ENCODE measurements around the gene PTGER1.
A peak's percentile ranks its signal among the peaks of the same experiment; 100 is the strongest.

PTGER1 gene

DNA sequence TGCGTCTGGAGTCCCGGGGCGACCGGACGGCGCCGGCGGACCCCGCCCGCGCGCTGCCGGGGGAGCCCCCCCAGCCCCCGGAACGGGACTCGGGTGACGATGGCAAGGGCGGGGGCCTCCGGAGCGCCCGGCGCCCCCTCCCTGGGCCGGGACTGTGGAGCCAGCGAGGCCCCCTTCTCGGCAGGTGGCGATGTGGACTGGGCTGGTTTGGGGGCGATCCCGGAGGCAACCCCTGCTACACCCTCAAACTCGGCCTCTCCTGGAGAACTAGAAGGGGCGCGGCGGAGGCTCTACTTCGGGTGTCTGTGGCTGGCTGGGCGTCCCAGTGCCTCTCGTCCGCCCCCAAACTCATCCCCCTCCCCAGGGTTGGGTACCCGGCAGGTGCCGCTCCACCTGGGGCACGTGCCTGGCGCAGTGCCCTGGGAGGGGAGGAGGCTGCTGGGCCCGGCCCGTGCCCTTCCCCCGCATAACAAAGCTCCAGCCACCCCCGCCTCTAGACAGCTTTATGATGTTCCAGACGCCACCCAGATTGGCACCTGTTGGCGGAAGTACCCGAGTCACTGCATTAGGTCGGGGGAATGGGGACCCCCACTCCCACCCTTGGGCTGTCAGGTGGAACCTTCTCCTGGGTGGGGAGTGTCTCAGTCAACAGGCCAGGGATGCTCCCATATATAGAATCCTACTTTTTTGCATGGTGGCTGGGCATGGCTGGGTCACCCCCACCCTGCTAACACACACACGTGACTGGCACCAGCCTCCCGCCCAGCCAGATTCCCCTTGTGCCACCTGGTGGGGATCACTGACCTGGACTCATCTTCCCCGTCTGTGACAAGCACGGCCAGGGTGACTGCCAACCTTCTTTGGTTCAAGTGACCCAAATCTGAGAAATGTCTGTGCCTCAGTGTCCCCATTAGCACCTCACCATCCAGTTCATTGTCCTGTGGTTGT lies 41.3 kb downstream of the PTGER1 start:
- DNase-seq (ENCODE audit: extremely low spot score), result no peak
- POLR2A ChIA-PET, result no interaction called here

DNA sequence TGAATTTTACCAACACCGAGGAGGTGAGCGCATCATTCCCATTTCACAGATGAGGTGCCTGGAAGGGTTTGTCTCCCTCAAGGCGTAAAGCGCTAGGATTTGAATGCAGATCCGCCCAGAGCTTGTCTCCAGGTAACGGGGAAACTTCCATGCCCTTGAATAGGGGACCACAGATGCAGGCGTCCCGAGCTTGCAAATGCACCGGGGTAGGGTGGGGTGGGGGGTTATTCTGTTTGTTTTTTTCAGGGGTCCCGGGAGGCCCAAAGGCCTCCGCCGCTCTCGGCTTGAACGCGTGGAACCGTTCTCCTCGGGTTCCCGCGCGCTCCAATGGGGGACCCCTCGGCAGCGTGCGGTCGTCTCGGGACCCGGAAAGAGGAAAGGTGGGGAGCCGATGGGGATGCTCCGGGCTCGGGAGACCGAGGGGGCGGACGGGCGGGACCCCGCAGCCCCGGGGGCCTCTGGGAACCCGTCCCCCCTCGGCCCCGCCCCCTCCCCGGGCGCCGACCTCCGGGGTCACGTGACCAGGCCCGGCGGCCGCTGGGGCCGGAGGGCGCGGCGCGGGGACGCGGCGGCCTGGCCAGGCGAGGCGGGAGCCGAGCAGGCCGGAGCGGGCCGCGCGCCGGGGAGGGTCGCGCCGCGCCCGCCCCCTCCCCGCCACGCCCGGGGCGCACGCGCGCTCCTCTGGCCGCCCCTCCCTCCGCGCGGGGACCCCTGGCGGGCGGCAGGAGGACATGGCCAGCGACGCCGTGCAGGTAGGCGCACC lies 42.2 kb downstream of the PTGER1 start, which contains the start of gene PKN1:
Gene PKN1, plus strand, starts transcription at position 516 of the 763 bp plus-strand sequence. Its CDS starts 216 bp downstream, at position 732.
- POLR2A ChIA-PET, result interaction anchor here (0.7 to 0.9 kb wide), 2 partner anchors 15 to 85 kb away, joined by 5 to 6 read pairs; no protein-coding TSS in a partner anchor

More for the DNA sequence above, 41.3 kb downstream of the PTGER1 start:
- CTCF ChIA-PET, result interaction anchor here (1.0 to 1.6 kb wide), 2 partner anchors 19 to 47 kb away, joined by 3 to 4 read pairs; no protein-coding TSS in a partner anchor
- TF ChIP-seq, protein P1, sequence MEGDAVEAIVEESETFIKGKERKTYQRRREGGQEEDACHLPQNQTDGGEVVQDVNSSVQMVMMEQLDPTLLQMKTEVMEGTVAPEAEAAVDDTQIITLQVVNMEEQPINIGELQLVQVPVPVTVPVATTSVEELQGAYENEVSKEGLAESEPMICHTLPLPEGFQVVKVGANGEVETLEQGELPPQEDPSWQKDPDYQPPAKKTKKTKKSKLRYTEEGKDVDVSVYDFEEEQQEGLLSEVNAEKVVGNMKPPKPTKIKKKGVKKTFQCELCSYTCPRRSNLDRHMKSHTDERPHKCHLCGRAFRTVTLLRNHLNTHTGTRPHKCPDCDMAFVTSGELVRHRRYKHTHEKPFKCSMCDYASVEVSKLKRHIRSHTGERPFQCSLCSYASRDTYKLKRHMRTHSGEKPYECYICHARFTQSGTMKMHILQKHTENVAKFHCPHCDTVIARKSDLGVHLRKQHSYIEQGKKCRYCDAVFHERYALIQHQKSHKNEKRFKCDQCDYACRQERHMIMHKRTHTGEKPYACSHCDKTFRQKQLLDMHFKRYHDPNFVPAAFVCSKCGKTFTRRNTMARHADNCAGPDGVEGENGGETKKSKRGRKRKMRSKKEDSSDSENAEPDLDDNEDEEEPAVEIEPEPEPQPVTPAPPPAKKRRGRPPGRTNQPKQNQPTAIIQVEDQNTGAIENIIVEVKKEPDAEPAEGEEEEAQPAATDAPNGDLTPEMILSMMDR (IDR thresholded peaks at IDR 0.05; ENCODE audit: control extremely low read depth, extremely low read depth, low read depth, missing control alignments), result no peak

DNA sequence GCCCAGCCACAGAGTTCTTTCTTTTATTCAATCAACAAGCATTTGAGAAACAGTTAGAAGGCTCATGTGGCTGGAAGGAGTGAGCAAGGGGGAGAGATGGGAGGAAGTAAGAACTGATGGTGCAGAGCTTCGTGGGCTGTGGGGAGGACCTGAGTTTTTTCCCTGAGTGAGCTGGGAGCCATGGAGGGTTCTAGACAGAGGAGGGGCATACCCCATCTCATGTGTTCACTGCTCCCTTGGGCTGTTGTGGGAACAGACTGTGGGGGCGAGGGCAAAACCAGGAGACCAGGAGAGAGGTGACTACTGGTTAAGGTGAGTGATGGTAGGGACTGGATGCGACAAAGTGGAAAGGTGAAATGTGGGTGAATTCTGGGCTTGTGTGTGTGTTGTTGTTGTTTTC lies 44.4 kb downstream of the PTGER1 start:
- ChIA-PET CTCF (interaction anchor here (0.9 to 3.4 kb wide), 9 partner anchors 11 to 294 kb away, joined by 3 to 18 read pairs (median 5); partner anchors contain the start of genes ASF1B and DDX39A), POLR2A (no interaction called here)
- TF ChIP-seq, protein P1 (IDR thresholded peaks at IDR 0.05; ENCODE audit: control extremely low read depth, extremely low read depth, low read depth, missing control alignments), result no peak
- no peak for DNase-seq (ENCODE audit: extremely low spot score)

More for the DNA sequence above, 42.2 kb downstream of the PTGER1 start, which contains the start of gene PKN1:
- CTCF ChIA-PET, result interaction anchor here (0.7 to 3.4 kb wide), 22 partner anchors 9 to 296 kb away, joined by 3 to 18 read pairs (median 5); partner anchors contain the start of gene ASF1B
- TF ChIP-seq, protein P1 (IDR thresholded peaks at IDR 0.05; ENCODE audit: control extremely low read depth, extremely low read depth, low read depth, missing control alignments), result no peak
- peak; percentile 90 for DNase-seq (ENCODE audit: extremely low spot score)

DNA sequence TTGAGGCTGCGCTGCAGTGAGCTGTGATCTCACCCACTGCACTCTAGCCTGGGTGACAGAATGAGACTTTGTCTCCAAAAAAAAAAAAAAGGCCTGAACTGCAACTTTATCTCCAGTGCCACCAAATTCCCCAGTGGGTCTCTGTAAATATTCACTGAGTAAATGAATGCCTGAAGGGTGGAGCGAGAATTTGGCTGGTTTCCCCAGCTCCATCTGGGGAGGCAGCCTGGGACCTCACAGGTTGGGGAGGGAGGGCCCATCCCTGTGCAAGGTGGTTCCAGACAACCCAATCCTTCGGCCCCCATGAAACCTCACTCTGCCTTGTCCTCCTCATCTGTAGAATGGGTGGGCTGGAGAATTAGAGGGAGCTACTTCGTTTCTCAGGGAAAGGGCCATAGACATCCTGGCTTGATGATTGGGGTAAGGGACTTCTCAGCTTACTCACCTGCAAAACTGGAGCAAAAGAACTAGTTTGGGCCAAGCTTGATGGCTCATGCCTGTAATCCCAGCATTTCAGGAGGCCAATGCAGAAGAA lies 46.2 kb downstream of the PTGER1 start:
- TF ChIP-seq, protein P1 (IDR thresholded peaks at IDR 0.05; ENCODE audit: control extremely low read depth, extremely low read depth, low read depth, missing control alignments), result no peak
- CTCF ChIA-PET, result interaction anchor here (0.7 to 2.2 kb wide), 5 partner anchors 9 to 51 kb away, joined by 3 to 8 read pairs (median 5); partner anchors contain the start of gene DDX39A
- POLR2A ChIA-PET, result interaction anchor here (0.6 to 0.7 kb wide), 2 partner anchors 542 to 589 kb away, joined by 3 read pairs; no protein-coding TSS in a partner anchor
- no peak for DNase-seq (ENCODE audit: extremely low spot score)

DNA sequence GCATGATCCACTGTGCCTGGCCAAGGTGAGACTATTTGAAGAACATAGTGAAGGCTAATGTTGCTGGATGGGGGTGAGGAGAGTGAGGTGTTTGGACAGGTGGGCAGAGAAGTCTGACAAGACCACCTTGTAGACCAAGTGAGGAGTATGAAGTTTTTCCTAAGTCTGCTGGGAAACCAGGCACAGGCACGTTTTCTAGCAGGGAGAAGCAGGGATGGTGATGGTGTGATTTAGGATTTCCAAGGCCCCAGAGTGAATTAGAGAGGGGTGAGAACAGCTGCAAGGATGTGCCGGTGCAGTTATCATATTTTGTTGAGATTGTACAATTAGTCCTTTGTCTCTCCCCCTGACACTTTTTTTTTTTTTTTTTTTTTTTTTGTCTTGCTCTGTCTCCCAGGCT lies 47.7 kb downstream of the PTGER1 start:
- ChIA-PET POLR2A (interaction anchor here (0.7 kb wide), 2 partner anchors 21 to 578 kb away, joined by 6 to 10 read pairs; no protein-coding TSS in a partner anchor), CTCF (interaction anchor here (1.4 to 2.2 kb wide), 2 partner anchors 8 to 45 kb away, joined by 4 to 5 read pairs; partner anchors contain the start of gene DDX39A)
- TF ChIP-seq, protein P1 (IDR thresholded peaks at IDR 0.05; ENCODE audit: control extremely low read depth, extremely low read depth, low read depth, missing control alignments), result no peak

More for the DNA sequence above, 47.7 kb downstream of the PTGER1 start:
- no peak for DNase-seq (ENCODE audit: extremely low spot score)
